ENCODE results near the gene YIF1A. TPM values are rescaled to one million over a fixed set of nuclear protein-coding genes. Genes with fewer than 3 reads are reported as not detected.
"Not testable (repeated sequence)": the region's sequence is repeated elsewhere in the genome, so short reads cannot be mapped to it uniquely, and the experiment has no call there.

The YIF1A gene
- total RNA-seq, 2 experiments from 2014 or later, result 57.4 to 64.0 TPM

DNA sequence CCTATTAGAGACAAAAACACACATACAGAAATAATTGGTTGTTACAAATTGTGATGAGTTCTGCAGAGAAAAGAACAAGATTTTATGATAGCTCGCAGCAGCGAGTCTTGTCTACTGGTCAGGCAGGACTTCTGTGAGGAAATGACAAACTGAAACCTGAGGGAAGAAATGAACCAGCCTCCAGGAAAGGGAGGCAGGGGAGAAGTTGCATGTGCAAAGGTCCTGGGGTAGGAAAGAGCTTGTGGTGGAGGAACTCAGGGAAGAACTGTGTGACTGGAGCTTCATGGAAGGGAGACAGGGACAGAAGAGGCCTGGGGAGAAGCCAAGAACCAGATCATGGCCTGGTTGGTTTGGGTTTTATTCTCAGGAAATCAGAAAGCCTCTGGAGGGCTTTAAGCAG is 29.7 kb downstream of the YIF1A start:
- H3K36me3 Mint-ChIP-seq (ENCODE audit: low read depth), result peaks cover 23% of the 10 kb centered on the region
- H3K27me3 Mint-ChIP-seq, result no peaks in the 10 kb centered on the region
- intact Hi-C loops (cut with micrococcal nuclease), result no loop called here
- TF ChIP-seq, protein P1, sequence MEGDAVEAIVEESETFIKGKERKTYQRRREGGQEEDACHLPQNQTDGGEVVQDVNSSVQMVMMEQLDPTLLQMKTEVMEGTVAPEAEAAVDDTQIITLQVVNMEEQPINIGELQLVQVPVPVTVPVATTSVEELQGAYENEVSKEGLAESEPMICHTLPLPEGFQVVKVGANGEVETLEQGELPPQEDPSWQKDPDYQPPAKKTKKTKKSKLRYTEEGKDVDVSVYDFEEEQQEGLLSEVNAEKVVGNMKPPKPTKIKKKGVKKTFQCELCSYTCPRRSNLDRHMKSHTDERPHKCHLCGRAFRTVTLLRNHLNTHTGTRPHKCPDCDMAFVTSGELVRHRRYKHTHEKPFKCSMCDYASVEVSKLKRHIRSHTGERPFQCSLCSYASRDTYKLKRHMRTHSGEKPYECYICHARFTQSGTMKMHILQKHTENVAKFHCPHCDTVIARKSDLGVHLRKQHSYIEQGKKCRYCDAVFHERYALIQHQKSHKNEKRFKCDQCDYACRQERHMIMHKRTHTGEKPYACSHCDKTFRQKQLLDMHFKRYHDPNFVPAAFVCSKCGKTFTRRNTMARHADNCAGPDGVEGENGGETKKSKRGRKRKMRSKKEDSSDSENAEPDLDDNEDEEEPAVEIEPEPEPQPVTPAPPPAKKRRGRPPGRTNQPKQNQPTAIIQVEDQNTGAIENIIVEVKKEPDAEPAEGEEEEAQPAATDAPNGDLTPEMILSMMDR (IDR thresholded peaks at IDR 0.05), result no peak
- ChIA-PET CTCF (interaction anchor here (1.0 to 1.6 kb wide), 5 partner anchors 7 to 207 kb away, joined by 3 to 9 read pairs (median 4); no protein-coding TSS in a partner anchor), POLR2A (interaction anchor here (0.5 to 1.6 kb wide), 6 partner anchors 9 to 246 kb away, joined by 3 to 10 read pairs (median 5); partner anchors contain the start of gene RAB1B)
- H3K27ac Mint-ChIP-seq, result no peak overlapping the region
- peaks cover 24% of the 10 kb centered on the region for H3K4me1 Mint-ChIP-seq (ENCODE audit: low read depth)
- peak overlapping the region; percentile 95 for H3K4me3 Mint-ChIP-seq
- H3K9me3 Mint-ChIP-seq, result no peaks in the 10 kb centered on the region
- DNase-seq (no peak), ATAC-seq (no peak)

DNA sequence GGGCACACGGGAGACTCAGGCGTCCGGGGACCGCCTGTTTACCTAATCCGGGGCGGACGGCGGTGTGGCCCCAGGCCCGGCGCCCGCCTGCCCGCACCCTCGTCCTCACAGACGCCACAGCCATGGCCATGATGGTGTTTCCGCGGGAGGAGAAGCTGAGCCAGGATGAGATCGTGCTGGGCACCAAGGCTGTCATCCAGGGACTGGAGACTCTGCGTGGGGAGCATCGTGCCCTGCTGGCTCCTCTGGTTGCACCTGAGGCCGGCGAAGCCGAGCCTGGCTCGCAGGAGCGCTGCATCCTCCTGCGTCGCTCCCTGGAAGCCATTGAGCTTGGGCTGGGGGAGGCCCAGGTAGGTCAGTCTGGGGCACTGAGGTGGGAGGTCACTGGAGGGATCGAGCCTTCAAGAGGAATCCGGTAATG is 30.5 kb downstream of the YIF1A start:
- intact Hi-C loops (cut with micrococcal nuclease), result no loop called here
- ChIA-PET POLR2A (interaction anchor here (0.5 to 1.5 kb wide), 7 partner anchors 8 to 245 kb away, joined by 3 to 10 read pairs (median 4); partner anchors contain the start of gene RAB1B), CTCF (interaction anchor here (0.8 to 1.6 kb wide), 8 partner anchors 8 to 206 kb away, joined by 3 to 9 read pairs (median 3); no protein-coding TSS in a partner anchor)
- DNase-seq (no peak), ATAC-seq (no peak)
- Mint-ChIP-seq H3K27ac (peak overlapping the region; percentile 82), H3K4me1 (ENCODE audit: low read depth) (peaks cover 24% of the 10 kb centered on the region), H3K27me3 (no peaks in the 10 kb centered on the region), H3K36me3 (ENCODE audit: low read depth) (peaks cover 20% of the 10 kb centered on the region), H3K9me3 (no peaks in the 10 kb centered on the region), H3K4me3 (peak overlapping the region; percentile 95)
- TF ChIP-seq, protein P1 (IDR thresholded peaks at IDR 0.05), result peak; percentile 29

DNA sequence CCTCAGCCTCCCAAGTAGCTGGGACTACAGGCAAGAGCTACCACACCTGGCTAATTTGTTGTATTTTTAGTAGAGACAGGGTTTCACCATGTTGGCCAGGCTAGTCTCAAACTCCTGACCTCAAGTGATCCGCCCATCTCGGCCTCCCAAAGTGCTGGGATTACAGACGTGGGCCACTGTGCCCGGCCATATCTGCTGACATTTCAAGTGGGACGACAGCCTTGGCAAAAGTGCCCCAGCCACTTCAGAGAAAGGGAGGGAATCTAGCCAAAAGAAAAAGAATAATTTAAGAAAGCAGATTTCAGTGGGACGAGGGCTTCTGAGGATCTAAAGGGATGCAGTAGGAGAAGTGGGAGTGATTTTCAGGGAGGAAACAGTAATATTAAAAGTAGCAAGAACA is 35.9 kb downstream of the YIF1A start:
- DNase-seq; intact Hi-C loops (cut with micrococcal nuclease); H3K36me3 Mint-ChIP-seq (ENCODE audit: low read depth); H3K27me3 Mint-ChIP-seq; CTCF ChIA-PET; ATAC-seq; H3K4me3 Mint-ChIP-seq; H3K4me1 Mint-ChIP-seq (ENCODE audit: low read depth); POLR2A ChIA-PET; H3K9me3 Mint-ChIP-seq: not testable (repeated sequence)
- peak overlapping the region; percentile 47 for H3K27ac Mint-ChIP-seq

DNA sequence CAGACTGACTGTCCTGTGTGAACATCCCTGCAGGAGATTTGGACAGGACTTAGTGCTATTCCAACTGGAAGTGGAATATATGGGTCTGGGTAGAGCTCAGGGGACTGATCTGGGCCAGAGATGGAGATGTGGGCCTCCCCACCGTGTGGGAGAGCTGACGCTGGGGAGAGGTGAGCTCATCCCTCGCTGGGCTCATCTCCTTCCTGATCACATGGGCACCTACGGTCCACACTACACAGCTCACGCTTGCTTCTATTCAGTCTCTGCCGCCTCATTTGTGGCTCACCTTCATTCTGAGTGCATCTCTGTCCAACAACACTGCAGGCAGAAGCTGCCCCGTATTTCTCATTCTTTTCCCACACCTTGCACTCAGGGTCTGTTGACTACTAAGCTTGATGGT is 37.1 kb downstream of the YIF1A start:
- intact Hi-C loops (cut with micrococcal nuclease), result no loop called here
- Mint-ChIP-seq H3K4me3 (no peak overlapping the region), H3K27ac (peak overlapping the region; percentile 14), H3K36me3 (ENCODE audit: low read depth) (no peaks in the 10 kb centered on the region), H3K27me3 (no peaks in the 10 kb centered on the region), H3K4me1 (ENCODE audit: low read depth) (peaks cover 8% of the 10 kb centered on the region), H3K9me3 (no peaks in the 10 kb centered on the region)
- ChIA-PET CTCF (interaction anchor here (0.8 to 1.1 kb wide), 2 partner anchors 30 to 207 kb away, joined by 3 read pairs; no protein-coding TSS in a partner anchor), POLR2A (interaction anchor here (0.7 to 1.1 kb wide), 2 partner anchors 16 to 34 kb away, joined by 3 to 4 read pairs; no protein-coding TSS in a partner anchor)
- TF ChIP-seq, protein P1 (IDR thresholded peaks at IDR 0.05), result no peak
- DNase-seq, result no peak
- ATAC-seq, result no peak

DNA sequence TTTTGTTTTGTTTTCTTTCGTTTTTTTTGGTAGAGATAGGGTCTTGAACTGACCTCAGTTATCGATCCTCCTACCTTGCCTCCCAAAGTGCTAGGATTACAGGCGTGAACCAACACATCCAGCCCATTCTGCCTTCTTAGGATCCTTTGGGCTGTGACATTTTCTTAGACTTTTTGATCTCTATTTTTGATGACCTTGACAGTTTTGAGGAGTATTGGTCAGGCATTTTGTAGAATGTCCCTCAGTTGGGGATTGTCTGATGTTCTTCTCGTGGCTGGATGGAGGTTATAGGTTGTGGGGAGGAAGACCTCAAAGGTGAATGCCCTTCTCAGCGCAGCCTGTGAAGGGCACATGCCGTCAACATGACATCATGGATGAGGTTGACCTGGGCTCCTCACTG is 40.0 kb downstream of the YIF1A start:
- TF ChIP-seq, protein P1 (IDR thresholded peaks at IDR 0.05), result no peak
- Mint-ChIP-seq H3K36me3 (ENCODE audit: low read depth) (no peaks in the 10 kb centered on the region), H3K4me1 (ENCODE audit: low read depth) (peaks cover 3% of the 10 kb centered on the region), H3K27ac (no peak overlapping the region), H3K4me3 (no peak overlapping the region), H3K27me3 (no peaks in the 10 kb centered on the region), H3K9me3 (no peaks in the 10 kb centered on the region)
- ChIA-PET CTCF (no interaction called here), POLR2A (no interaction called here)
- intact Hi-C loops (cut with micrococcal nuclease), result no loop called here
- DNase-seq (no peak), ATAC-seq (no peak)

Data from activated CD8-positive, alpha-beta T cell treated with anti-CD3 and anti-CD28 coated beads for 36 hours (primary cell).